CD4-positive, CD25-positive, alpha-beta regulatory T cell (primary cell): Measurements from ENCODE around the gene TXNL4A. TPM values are rescaled to one million over a fixed set of nuclear protein-coding genes. Genes with fewer than 3 reads are reported as not detected.

Source experiments
- ATAC-seq, 2 donors: fragments of 150-1000 bp; cut with Tn5 transposase; one replicate each; pipeline ENCODE4 v1.10.0; 2021; ENCODE audit warnings: low read depth in 2 of 2, moderate number of reproducible peaks in 2 of 2, moderate library complexity in 1 of 2
- DNase-seq, 3 donors: peaks; one replicate each; pipeline versions ENCODE4 v3.0.0 to v3.0.0-alpha.2; 2012 to 2022; ENCODE audit warnings: mixed read lengths in 1 of 3
- H3K27ac ChIP-seq: one replicate; pipeline ENCODE4 v1.7.0; 2013; ENCODE audit warnings: mild to moderate bottlenecking, low read length; ENCODE audit not compliant: insufficient read depth, poor library complexity, severe bottlenecking
- H3K27me3 ChIP-seq: one replicate; pipeline ENCODE4 v1.7.0; 2013; ENCODE audit warnings: low read length; ENCODE audit not compliant: control insufficient read depth, insufficient read depth
- H3K36me3 ChIP-seq: one replicate; pipeline ENCODE4 v1.7.0; 2013; ENCODE audit warnings: mild to moderate bottlenecking, low read length, moderate library complexity; ENCODE audit not compliant: control insufficient read depth, insufficient read depth
- H3K4me1 ChIP-seq: 2 replicates; pipeline ENCODE4 v1.7.0; 2013; ENCODE audit warnings: mild to moderate bottlenecking, low read length; ENCODE audit not compliant: insufficient read depth, control insufficient read depth, poor library complexity, severe bottlenecking
- H3K4me3 ChIP-seq: one replicate; pipeline ENCODE4 v1.7.0; 2013; ENCODE audit warnings: low read depth, mild to moderate bottlenecking, low read length, moderate library complexity
- H3K9me3 ChIP-seq, 2 experiments: 1 replicate in 1 of 2; 2 replicates in 1 of 2; pipeline ENCODE4 v1.7.0; 2013; ENCODE audit warnings: low read length in 2 of 2, mild to moderate bottlenecking in 1 of 2, moderate library complexity in 1 of 2; ENCODE audit not compliant: control insufficient read depth in 2 of 2
- H3K27ac Mint-ChIP-seq, 3 donors: one replicate each; pipeline ENCODE4 v1.8.0; 2020 to 2022; ENCODE audit warnings: mild to moderate bottlenecking in 3 of 3, mixed read lengths in 3 of 3, moderate library complexity in 2 of 3
- H3K27me3 Mint-ChIP-seq: one replicate; pipeline ENCODE4 v1.8.0; 2022; ENCODE audit warnings: mild to moderate bottlenecking, mixed read lengths
- H3K36me3 Mint-ChIP-seq: one replicate; pipeline ENCODE4 v1.8.0; 2020; ENCODE audit warnings: mixed read lengths
- H3K4me1 Mint-ChIP-seq, 4 donors: one replicate each; pipeline ENCODE4 v1.8.0; 2020 to 2022; ENCODE audit warnings: mixed read lengths in 4 of 4, mild to moderate bottlenecking in 1 of 4
- H3K4me3 Mint-ChIP-seq, 4 donors: one replicate each; pipeline ENCODE4 v1.8.0; 2020 to 2022; ENCODE audit warnings: mild to moderate bottlenecking in 4 of 4, mixed read lengths in 4 of 4, moderate library complexity in 3 of 4
- H3K9me3 Mint-ChIP-seq, 7 donors: one replicate each; pipeline ENCODE4 v1.8.0; 2020 to 2022; ENCODE audit warnings: mixed read lengths in 7 of 7, mild to moderate bottlenecking in 3 of 7, moderate library complexity in 2 of 7
- polyA plus RNA-seq, 4 donors: library from polyadenylated mRNA; unstranded; fragments of 300-500 nt; fragmentation: Illumina TruSeq; gene quantifications; one replicate each; pipeline ENCODE4 v1.2.3, GENCODE V29; 2021
- total RNA-seq: library from RNA; stranded (reverse); gene quantifications from one replicate; pipeline ENCODE4 v1.2.3, GENCODE V29; 2022

TXNL4A gene
- total and polyA plus RNA-seq, 5 donors from 2014 or later, result 70.5 to 216 (median 212) TPM

DNA sequence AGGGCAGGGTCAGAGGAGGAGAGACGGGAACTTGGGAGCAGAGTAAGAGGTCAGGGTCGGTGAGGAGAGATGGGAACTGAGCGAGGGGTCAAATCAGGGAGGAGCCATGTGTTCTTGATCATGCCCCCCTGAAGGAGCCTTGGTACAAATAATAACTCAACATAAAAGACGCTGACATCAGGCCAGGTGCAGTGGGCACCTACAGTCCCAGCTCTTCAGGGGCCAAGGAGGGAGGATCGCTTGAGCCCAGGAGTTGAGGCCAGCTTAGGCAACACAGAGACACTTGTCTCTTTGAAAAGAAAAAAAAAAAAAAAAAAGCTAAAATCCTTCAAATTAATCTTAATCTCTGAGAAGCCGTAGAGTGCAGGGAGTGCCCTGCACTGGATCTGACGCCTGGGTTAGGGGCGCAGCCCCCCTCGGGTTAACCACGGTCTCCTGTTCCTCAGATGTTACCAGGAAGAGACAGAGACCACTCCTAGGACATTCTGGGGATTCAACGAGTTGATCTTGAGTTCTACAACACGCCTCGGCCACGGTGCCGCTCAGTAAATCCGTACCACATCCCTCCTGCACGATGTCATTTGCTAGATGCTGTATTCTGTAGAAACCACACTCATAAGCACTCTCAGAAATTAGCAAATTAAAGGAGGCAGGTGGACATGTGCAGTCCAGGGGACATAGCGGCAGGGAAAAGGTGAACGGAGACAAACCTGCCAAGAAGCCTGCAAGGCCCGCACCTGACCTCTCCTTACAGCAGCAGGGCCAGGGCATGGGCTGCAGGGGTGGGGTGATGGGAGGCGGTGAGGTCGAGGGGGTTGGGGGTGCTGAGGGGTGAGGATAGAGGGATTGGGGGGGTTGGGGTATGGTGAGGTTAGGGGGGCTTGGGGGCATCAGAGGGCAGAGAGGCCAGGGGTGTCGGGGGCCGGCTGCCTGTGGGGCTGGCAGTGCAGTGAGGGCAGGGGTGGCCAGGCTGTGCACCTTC, 66.1 kb downstream of the TXNL4A start:
- Mint-ChIP-seq H3K36me3 (peaks cover 21% of the 10 kb centered on the region), H3K4me1 (peaks cover 0 to 5% (median 2%) of the 10 kb centered on the region in 4 donors), H3K9me3 (peaks cover 0 to 3% (median 0%) of the 10 kb centered on the region in 7 donors), H3K4me3 (no peak overlapping the region), H3K27me3 (no peaks in the 10 kb centered on the region), H3K27ac (peak overlapping the region in 1 of 3 donors; percentile 48)
- Histone ChIP-seq H3K36me3 (peaks cover 10% of the 10 kb centered on the region), H3K4me3 (no peak overlapping the region), H3K27ac (no peak overlapping the region), H3K9me3 (no peaks in the 10 kb centered on the region), H3K4me1 (no peaks in the 10 kb centered on the region), H3K27me3 (no peaks in the 10 kb centered on the region)
- ATAC-seq (no peak), DNase-seq (peak in 1 of 3 donors; percentile 41)

Other genes with a start within 250 kb of the TXNL4A start
- gene KCNG2, start 190.6 kb downstream of the TXNL4A start, total RNA-seq, result not detected
- gene KCNG2, start 190.6 kb downstream of the TXNL4A start, polyA plus RNA-seq, result not detected
- gene SLC66A2, start 36.9 kb downstream of the TXNL4A start, total RNA-seq, result 49.6 TPM
- gene SLC66A2, start 36.9 kb downstream of the TXNL4A start, polyA plus RNA-seq, result 10 to 100 TPM; 11.7 to 18.3 (median 14.2) TPM
- gene HSBP1L1, start 23.9 kb downstream of the TXNL4A start, total RNA-seq, result 10.5 TPM
- gene HSBP1L1, start 23.9 kb downstream of the TXNL4A start, polyA plus RNA-seq, result 10 to 100 TPM in 2 of 4 donors, 1 to 10 TPM in 2; 5.2 to 27.6 (median 13.5) TPM
- 13.6 TPM for gene RBFA, start 45.9 kb upstream of the TXNL4A start, total RNA-seq
- 10 to 100 TPM in 2 of 4 donors, 1 to 10 TPM in 2; 7.5 to 10.4 (median 9.3) TPM for gene RBFA, start 45.9 kb upstream of the TXNL4A start, polyA plus RNA-seq
- 43.6 TPM for gene ADNP2, start 120.7 kb upstream of the TXNL4A start, total RNA-seq
- gene ADNP2, start 120.7 kb upstream of the TXNL4A start, polyA plus RNA-seq, result 1 to 10 TPM; 5.8 to 9.4 (median 8.6) TPM